Measurements from ENCODE around the gene C2orf81. TPM values are rescaled to one million over a fixed set of nuclear protein-coding genes. Genes with fewer than 3 reads are reported as not detected.
A peak's percentile ranks its signal among the peaks of the same experiment; 100 is the strongest.

C2orf81 gene
- total RNA-seq, 1 donor = 0.86 TPM

GRCh38 chr2:74392449-74392743 lies 29.0 kb downstream of the C2orf81 start:
- TF ChIP-seq CTCF (IDR thresholded peaks at IDR 0.05; ENCODE audit: insufficient read depth, low read depth, low read length) = no peak
- no peak for DNase-seq (ENCODE audit: low read depth)
- peak overlapping the region; percentile 88 for H3K4me3 ChIP-seq (ENCODE audit: low read depth, low read length)

GRCh38 chr2:74391580-74392448 lies 29.6 kb downstream of the C2orf81 start:
- H3K4me3 ChIP-seq (ENCODE audit: low read depth, low read length) = peak overlapping the region; percentile 88
- peak; percentile 93 for DNase-seq (ENCODE audit: low read depth)
- TF ChIP-seq CTCF (IDR thresholded peaks at IDR 0.05; ENCODE audit: insufficient read depth, low read depth, low read length) = peak; percentile 96

DNA sequence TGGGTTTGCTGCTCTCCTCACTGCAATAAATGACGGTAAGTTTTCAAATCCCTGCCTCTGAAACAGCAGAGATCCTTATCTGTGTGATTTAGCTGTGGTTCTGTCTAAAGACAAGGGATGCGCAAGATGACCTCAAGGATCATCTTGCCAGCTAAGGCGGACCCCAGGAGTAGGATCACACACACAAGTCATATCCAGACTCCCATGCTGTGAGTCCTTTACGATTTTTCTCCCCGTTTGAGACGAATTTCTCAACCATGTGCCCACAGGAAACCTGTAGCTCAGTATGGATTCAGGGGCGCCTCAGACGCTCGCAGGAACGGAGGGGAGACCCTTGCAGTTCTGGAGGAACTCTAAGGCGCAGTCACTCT lies 30.2 kb downstream of the C2orf81 start:
- H3K4me3 ChIP-seq (ENCODE audit: low read depth, low read length) = peak overlapping the region; percentile 88
- DNase-seq (ENCODE audit: low read depth) = peak; percentile 32
- no peak for TF ChIP-seq CTCF (IDR thresholded peaks at IDR 0.05; ENCODE audit: insufficient read depth, low read depth, low read length)

GRCh38 chr2:74390606-74391005 lies 30.8 kb downstream of the C2orf81 start:
- TF ChIP-seq CTCF (IDR thresholded peaks at IDR 0.05; ENCODE audit: insufficient read depth, low read depth, low read length) = no peak
- no peak for DNase-seq (ENCODE audit: low read depth)
- H3K4me3 ChIP-seq (ENCODE audit: low read depth, low read length) = peak overlapping the region; percentile 88

- no peak for DNase-seq (ENCODE audit: low read depth)
- TF ChIP-seq CTCF (IDR thresholded peaks at IDR 0.05; ENCODE audit: insufficient read depth, low read depth, low read length) = no peak
- H3K4me3 ChIP-seq (ENCODE audit: low read depth, low read length) = no peak overlapping the region
These were observed 34.1 kb downstream of the C2orf81 start for GRCh38 chr2:74387346-74387745.

GRCh38 chr2:74385396-74385795 lies 36.0 kb downstream of the C2orf81 start:
- peak; percentile 8 for DNase-seq (ENCODE audit: low read depth)

More at GRCh38 chr2:74385396-74385795, 36.0 kb downstream of the C2orf81 start:
- TF ChIP-seq CTCF (IDR thresholded peaks at IDR 0.05; ENCODE audit: insufficient read depth, low read depth, low read length) = no peak
- no peak overlapping the region for H3K4me3 ChIP-seq (ENCODE audit: low read depth, low read length)

All from fibroblast of villous mesenchyme (primary cell).